Measurements from ENCODE around the gene SF3A2.
"Not testable (repeated sequence)": the region's sequence is repeated elsewhere in the genome, so short reads cannot be mapped to it uniquely, and the experiment has no call there.

SF3A2 gene

GRCh38 chr19:2236314-2237050 is at the start of gene SF3A2, which contains the start of gene PLEKHJ1:
TSS of gene SF3A2 (plus strand) at chr19:2236824. CDS start at chr19:2243419, 6,595 bp downstream.
TSS of gene PLEKHJ1 (minus strand) at chr19:2236329. CDS start at chr19:2236248, 81 bp downstream.
- DNase-seq, result peak; percentile 92

- DNase-seq, result no peak
These were observed 49.5 kb upstream of the SF3A2 start for GRCh38 chr19:2187159-2187558.

GRCh38 chr19:2188708-2189385 is 47.8 kb upstream of the SF3A2 start:
- DNase-seq, result no peak

- DNase-seq, result no peak
These were observed 46.7 kb upstream of the SF3A2 start for GRCh38 chr19:2189880-2190279.

GRCh38 chr19:2190848-2191455 is 45.7 kb upstream of the SF3A2 start:
- DNase-seq, result no peak

- no peak for DNase-seq
These were observed 44.9 kb upstream of the SF3A2 start for GRCh38 chr19:2191456-2192310.

GRCh38 chr19:2192862-2193261 is 43.8 kb upstream of the SF3A2 start:
- no peak for DNase-seq

GRCh38 chr19:2193807-2194206 is 42.8 kb upstream of the SF3A2 start:
- no peak for DNase-seq

- DNase-seq, result no peak
These were observed 42.0 kb upstream of the SF3A2 start for GRCh38 chr19:2194513-2195078.

GRCh38 chr19:2195361-2195760 is 41.3 kb upstream of the SF3A2 start:
- no peak for DNase-seq

- DNase-seq, result no peak
These were observed 40.7 kb upstream of the SF3A2 start for GRCh38 chr19:2195914-2196313.

- DNase-seq, result no peak
These were observed 39.4 kb upstream of the SF3A2 start for GRCh38 chr19:2197270-2197669.

GRCh38 chr19:2198317-2198716 is 38.3 kb upstream of the SF3A2 start:
- DNase-seq, result no peak

GRCh38 chr19:2199215-2199614 is 37.4 kb upstream of the SF3A2 start:
- no peak for DNase-seq

GRCh38 chr19:2199861-2200623 is 36.6 kb upstream of the SF3A2 start:
- DNase-seq, result no peak

- not testable (repeated sequence) for DNase-seq
These were observed 35.9 kb upstream of the SF3A2 start for GRCh38 chr19:2200624-2201294.

- no peak for DNase-seq
These were observed 35.0 kb upstream of the SF3A2 start for GRCh38 chr19:2201473-2202148.

- no peak for DNase-seq
These were observed 34.3 kb upstream of the SF3A2 start for GRCh38 chr19:2202366-2202765.

- DNase-seq, result no peak
These were observed 29.6 kb upstream of the SF3A2 start for GRCh38 chr19:2207008-2207407.

GRCh38 chr19:2207991-2208860 is 28.4 kb upstream of the SF3A2 start:
- DNase-seq, result no peak
